GM21619 (cell line): Measurements from ENCODE around the gene WDSUB1.
A peak's percentile ranks its signal among the peaks of the same experiment; 100 is the strongest.

Experiments
- ATAC-seq: cut with Tn5 transposase; IDR thresholded peaks from one replicate; pipeline ENCODE4 v1.9.1; 2021; ENCODE audit not compliant: unreplicated experiment

WDSUB1 gene

DNA sequence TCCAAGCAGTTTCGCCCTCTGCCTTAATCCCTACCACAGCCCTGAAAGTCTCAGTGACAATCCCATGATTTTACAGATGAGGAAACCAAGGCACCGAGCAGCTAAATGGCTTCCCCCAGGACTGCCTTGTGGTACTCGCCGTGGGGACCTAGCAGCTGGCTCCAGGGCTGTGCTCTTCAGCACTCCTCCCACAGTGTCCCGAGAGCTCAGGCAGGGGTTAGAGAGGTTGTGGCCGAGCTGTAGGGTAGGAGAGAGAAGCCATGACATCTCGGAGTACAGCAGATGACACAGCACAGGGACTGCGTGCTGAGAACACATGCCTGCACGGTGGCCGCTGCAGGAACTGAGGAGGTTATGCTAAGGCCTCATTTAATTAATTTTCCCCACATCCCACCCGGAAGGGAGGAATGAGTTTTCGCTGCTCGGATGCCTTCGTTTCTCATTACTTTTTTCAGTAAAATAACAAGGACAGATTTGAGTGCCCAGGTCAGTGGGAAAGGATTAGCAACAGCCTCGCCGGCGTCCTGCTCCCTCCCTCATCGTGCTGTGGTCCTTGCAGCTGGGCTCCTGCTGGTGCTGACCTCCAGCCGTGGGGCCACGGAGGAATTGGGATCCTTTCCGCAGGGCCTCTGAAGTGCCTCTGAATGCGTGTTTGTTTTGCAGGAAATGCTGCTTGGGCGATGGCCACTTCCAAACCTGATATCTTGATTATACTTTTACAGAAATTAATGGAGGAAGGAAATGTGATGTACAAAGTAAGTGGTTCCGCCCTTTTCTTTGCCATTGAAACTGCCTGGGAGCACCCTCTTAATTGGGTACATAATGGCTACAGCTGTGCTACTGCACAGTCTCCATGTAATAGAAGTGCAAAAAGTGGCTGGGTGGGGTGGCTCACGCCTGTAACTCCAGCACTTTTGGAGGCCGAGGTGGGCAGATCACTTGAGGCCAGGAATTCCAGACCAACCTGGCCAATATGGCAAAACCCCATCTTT, 61.2 kb downstream of the WDSUB1 start:
- no peak for ATAC-seq

DNA sequence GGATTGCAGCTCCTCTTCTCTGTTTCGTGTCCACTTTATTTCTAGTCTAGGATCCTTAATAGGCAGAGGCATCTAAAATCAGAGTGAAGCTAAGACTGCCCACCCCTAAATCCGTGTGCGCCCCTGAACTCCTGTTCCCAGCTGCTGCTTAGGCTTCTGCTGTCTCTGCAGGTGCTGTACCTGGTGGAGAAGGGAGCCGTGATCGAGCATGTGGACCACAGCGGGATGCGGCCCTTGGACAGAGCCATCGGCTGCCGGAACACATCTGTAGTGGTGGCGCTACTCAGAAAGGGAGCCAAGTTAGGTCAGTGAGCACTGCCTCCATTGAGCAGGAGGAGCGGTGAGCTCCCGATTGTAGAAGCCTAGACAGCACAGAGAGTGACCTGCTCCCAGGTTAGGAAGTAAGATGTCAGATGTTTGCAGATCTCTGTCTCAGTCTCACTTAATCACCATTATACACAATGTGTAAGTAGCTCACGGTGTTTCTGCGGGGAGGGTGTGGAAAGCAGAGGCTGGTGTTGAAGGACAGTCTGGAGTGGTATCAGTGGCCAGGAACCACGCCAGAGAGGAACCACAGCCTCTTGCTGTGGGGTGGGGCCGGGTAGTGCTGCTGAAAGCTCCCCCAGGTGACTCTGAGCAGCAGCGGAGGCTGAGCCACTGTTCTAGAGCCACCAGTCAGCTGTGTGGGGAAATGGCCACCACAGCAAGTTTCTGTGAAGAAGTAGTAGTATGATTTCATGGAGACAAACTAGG, 62.3 kb downstream of the WDSUB1 start:
- no peak for ATAC-seq

DNA sequence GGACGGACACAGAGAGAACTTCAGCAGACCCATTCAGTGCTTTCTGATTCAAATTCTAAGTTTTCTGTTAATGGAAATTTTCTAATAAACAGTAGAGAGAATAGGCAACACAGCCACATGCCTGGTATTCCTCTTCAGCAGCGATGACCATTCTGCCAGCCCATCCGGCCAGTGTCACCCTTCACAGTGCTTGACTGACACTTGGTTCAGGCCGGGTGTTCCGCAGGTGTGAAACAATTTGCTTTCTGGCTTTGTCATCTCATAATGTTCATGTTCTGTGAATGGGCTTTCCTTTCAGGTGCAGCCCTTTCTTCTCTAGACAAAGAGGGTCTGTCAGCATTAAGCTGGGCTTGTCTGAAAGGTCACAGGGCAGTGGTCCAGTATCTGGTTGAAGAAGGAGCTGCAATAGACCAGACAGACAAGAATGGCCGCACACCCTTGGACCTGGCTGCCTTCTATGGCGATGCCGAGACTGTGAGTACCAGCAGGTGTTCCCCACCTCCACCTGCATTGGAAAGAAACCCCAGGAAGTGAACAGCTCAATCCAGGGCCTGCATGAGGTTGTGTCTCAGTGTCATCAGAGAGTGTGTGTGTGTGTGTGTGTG, 67.0 kb downstream of the WDSUB1 start:
- ATAC-seq, result no peak

DNA sequence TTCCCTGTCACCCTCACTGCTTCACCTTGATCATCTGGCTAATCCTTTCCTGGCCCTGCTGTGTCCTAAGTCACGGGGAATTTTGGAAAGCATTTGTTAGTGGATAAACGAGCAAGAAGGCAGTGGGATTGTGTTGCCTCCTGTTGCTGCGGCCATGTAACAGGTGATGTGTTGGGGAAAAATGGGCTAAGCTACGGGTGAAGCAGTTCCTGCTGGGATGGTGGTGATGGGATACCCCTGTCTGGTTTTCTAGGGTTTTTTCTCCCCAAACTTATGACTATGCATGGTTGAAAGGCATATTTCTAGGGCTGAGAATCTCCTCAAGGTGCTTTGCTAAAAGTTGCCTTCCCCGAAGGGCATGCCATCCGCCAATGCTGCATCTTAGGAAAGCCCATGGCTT, 68.1 kb downstream of the WDSUB1 start:
- no peak for ATAC-seq

DNA sequence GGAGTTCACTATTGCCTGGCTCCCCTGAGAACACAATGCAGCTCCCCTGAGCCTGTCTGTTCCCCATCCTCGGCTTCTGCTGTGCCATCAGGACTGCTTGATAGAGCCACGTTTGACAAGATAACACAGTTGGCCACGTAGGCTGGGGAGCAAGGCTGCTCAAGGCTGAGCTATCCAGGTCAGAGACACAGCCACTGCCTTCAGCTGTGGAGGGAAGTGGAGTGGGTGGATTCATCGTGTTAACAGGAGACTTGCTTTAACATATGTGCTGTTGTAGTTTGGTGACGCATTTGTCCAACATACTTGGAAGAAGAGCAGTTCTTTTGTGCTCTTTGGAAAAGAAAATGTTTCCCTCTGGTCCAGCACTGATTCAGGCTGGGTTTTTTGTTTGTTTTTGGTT, 68.8 kb downstream of the WDSUB1 start:
- ATAC-seq, result no peak

DNA sequence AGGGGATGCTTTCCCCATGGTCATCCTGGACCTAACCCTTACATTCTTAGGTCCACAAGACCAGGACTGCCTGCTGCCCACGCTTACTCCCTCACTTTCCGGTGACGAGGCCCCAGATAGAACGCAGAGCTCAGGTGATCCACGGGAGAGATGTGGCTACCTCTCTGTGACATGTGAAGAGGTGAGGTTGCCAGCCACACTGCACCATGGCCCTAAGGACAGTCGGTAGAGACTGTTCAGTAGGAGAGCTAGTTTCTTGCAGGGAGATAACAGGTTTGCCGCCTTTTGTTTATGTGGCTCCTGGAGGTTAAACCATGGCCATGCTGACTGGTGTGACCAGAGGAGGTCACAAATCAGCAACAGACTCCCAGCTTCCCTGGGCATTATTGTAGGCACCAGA, 71.4 kb downstream of the WDSUB1 start:
- no peak for ATAC-seq

DNA sequence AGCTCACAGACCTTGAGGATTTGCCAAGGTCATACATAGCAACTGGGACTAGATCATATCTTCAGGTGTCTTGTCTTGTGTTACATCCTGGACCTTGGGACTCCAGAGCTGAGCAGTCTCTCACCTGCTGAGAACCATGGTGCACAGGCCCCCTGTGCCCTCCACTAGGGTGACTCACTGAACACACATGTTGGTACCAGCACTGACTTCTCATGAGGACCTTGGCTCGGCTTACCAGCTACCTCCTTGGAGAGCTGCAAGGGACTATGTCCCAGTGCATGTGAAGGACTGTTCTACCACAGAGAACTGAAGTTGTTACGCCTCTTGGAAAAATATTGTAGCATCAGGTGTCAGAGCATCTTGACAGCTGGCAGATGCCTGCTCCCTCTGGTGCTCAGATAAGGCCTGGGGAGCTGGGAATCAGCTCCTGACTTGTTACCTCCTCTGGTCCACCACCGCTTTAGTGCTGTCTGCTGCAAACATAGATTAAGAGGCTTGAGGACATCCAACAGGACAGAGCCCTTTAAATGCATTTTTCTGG, 72.1 kb downstream of the WDSUB1 start:
- no peak for ATAC-seq

DNA sequence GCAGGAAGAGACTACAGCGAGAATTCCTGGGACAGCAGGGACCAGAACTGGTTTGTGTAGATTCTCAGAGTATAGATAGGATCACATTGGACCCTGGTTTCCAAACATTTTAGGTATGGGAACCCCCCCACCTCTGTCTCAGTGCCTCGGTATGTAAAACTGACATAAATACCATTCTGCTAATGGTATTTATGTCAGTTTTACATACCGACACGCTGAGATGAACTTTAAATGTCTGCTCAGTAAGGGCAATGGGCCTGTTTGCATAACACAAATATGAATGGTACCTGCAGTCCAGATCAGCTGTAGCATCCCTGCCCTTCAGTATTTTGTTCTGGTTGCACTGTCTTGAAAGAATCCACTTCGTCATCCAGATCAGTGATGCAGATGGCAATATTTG, 73.2 kb downstream of the WDSUB1 start:
- ATAC-seq, result no peak

DNA sequence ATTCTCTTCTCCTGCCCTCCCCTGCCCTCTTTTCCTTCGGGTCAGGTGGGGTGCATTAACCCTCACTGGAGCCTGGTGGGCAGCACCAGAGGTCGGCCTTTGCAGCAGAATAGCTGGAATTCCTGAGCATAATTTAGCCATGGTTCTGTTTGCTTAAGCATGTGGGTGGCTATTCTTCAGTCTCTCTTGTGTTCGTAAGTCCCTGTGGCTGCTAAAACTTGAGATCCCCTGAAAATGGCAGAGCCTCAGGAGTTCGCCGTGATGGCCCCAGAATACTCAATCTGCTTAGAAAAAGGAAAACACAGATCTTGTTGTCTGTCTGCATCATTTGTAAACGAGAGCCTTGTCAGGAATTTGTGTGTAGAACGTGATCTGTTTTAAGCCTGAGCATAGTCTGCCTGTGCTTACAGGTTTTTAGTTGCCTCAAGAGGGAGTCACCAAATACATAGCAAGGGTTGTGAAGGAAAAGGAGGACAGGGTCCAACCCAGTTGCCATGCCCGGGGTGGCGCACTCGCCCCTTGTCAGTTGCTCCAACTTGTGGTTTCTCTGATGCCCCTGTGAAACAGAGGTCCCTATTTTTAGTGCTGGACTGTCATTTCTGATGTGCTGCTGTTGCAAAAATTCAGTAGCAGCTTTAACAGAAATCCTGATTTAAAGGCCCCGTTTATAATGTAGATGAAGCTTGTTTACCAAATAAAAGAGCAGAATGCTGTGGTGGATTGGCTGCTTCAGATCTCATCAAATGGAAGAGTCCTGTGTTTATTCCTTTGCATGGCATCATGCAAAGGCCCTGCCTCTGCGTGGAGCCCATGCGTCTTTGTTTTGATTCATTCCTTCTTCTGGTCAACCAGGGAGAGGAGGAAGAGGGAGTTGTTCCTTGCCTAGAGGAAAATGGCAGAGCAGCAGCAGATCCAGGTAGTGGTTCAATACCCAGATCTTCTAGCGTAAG, 74.8 kb downstream of the WDSUB1 start:
- no peak for ATAC-seq

DNA sequence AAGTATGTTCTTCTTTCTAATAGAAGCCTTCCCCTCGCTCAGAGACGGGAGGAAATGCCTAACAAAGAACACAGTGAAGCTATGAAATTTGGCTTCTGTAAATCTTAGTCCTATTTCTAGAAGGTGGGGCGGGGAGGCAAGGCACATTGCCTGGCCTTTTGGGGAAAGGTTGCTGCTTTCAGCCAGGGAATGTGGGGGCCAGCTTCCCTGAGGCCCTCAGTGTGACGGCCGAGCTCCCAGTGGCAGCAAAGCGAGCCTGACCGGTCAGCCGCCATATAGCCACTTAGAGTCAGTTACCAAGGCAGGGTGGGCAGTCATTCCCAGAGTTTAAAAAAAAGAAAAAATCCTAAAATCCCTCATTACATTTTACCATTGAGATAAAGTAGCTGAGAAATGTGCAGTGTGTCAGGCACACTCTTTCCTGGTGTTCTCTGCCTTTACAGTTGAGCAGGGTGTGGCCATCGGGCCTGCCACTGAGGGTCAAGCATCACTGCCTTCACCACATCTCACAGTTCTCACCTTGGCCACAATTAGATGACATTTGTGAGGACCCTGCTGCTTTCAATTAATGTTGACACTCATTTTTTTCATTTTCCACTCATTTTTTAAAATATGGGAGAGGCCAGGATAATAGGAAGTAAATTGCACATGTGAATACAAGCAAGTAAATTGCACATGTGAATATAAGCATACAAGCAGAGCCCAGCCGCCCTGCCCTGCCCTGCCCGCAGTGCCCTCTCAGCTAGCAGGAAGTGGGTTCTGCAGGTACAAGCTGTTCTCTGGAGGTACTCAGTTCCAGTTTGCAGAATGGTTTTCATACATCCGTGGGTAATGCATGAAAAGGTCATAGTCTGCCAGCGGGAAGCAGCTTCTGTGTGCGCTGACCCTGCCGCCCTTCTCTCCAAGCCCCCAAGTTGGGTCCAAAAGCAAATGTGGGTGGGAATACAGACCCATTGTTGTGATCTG, 76.9 kb downstream of the WDSUB1 start:
- ATAC-seq, result peak; percentile 92

DNA sequence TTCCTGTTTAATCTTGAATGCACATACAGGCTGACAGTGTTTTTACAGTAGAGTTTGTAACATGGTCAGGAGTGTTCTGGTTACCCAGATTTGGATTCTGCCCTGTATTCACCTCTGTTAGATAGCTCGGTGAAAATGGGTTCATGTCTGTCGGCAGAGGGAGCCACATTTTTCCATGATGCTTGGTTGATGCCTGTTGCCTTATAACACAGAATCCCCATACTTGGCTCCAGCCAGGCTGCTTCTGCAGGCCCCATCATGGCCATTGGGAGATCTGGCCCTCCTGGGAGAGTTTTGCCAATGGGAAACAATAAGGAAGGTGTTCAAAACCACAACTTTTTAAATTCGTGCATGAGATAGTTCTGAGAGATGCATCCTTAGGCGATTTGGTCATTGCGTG, 78.1 kb downstream of the WDSUB1 start:
- no peak for ATAC-seq

DNA sequence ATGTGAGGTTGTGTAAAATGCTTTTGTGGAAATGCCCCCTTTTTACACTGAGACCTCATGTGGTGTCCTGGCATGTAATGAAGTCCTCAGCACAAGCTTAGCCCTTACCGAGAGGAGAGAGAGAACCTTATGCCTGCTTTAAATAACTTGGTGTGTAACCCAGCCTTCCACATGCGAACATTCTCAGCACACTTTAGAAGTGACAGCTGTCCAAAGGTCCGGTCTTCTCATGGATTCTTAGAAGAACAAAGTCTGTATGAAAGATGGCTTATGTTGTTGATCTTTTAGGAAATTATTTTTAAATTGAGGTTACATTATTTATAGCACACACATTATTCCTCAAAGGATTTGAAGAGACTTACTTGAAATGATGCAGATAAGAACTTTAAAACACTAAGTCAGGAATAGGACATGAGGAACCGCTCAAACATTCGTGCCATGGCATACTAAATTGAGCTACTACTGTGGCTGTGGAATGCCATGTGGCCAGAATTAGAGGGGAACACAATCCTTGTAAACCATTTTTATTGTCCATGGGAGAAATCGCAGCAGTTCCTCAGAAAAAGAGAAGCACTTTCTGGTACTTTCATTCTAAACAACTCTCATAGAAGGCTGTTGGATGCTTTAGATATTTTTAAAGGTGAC, 79.6 kb downstream of the WDSUB1 start:
- no peak for ATAC-seq

DNA sequence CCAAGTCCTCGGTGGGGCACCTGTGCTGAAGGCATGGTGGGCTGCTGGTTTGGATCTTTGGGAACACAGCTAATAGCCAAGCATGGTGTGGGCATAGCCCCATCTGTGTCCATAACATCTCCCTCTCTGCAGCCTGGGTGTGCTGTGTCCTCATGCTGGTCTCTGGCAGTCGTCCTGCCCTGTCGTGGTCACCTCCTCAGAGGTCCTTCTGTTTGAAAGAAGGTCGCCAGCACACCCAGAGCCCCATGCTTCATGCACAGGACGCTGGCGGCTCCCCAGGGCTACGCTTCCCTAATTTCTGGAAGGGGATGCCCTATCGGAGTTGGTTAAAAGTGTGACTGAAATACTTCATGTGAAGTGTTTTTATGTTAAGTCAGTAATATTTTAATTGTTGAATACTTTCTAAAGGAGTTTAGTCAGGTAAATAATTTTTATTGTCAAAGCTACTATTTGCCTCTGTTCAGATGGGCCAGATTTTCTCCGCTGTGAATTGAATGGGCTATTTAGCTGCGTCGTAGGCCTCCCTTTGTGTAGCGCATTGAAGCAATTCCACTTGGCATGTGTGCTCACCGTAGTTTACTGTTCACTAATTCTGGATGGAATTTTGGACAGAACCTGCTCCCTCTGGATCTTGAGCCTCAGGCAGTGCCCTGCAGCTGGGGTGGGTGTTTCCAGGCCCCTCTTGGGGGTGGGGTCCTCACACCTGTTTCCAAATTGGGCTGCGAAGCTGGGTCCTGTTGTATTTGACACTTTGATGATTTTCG, 81.9 kb downstream of the WDSUB1 start:
- no peak for ATAC-seq

DNA sequence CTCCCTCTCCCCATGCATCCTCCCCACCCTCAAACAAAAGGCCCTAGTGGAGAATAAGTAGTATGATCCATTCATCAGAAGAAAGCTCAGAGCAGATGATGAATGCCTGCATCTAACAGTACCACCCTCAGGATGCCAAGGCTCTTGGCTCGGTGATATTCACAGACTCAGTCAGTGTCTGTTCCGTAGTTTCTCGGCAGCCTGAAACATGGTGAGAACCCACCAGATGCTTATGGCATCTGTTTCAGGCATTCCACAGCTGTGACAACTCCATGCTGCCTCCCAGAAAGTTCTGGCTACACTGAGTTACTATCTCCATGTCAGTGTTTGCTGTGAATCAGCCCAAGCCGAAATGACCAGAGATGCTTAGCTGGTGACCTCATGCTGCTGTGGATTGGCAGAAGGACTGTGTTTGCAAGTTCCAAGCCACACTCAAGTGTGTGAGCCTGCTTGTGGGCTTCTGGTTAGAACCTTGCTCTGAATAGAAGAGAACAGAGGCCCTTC, 83.9 kb downstream of the WDSUB1 start:
- no peak for ATAC-seq

DNA sequence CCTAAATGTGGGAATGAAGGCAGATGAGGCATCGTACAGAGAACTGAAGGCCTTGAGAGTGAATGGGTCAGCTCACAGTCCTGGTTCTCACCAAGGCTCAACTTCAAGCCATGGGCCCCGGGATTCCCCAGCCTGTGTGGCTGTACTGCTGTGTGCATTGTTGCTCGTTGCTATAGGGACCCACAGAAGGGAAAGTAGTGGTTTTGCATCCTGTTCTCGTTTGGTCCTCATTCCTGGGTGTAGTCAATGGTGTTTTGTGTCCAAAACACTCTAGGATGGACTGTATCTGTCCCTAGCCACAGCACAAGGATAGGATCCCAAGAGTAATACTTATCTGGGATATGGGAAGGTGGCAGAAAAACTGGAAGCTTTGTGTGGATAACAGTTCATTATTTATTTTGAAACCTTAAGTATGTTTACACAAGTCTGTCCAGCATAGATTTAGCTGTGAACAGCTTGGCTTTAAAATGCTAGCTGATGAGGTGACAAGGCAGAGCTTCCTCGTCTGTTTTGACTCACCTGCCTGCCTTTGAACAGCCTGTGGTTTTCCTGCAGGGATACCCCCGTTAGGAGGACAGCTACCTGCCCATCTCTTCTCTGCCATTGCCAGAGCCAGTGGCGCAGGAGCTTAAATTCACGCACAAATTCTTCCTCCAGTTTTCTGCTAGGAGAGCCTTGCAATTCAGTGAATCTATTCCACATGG, 85.0 kb downstream of the WDSUB1 start:
- ATAC-seq, result peak; percentile 98

DNA sequence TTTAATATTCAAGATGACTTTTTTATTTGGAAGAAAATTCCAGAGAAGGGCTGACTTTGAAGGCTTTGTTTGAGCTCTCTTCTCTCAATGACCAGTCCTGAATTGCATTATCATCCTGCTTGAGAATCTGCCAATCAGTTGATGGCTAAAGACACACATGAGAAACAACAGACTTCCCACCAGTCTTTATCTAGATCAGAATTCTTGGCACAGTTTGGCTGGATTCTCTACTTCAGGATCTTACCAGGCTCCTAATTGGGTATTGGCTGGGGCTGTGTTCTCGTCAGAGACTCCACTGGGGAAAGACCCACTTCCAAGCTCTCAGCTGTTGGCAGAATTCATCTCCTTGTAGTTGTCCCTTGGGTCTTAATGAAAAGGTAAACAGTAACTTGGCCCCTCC, 86.0 kb downstream of the WDSUB1 start:
- ATAC-seq, result no peak
